GM19468 (cell line): Measurements from ENCODE around the gene HNRNPM.

Source experiments
- ATAC-seq: cut with Tn5 transposase; IDR thresholded peaks from one replicate; pipeline ENCODE4 v1.9.1; 2021; ENCODE audit warnings: mild to moderate bottlenecking, moderate library complexity, moderate number of reproducible peaks; ENCODE audit not compliant: unreplicated experiment; ENCODE audit errors: extremely low read depth

The HNRNPM gene

GRCh38 chr19:8459095-8459494 is 14.3 kb downstream of the HNRNPM start:
- no peak for ATAC-seq

GRCh38 chr19:8459520-8460270 is 14.9 kb downstream of the HNRNPM start:
- no peak for ATAC-seq

- ATAC-seq, result no peak
Measured at GRCh38 chr19:8460516-8461298, 15.9 kb downstream of the HNRNPM start.

- no peak for ATAC-seq
Measured at GRCh38 chr19:8461376-8461775, 16.6 kb downstream of the HNRNPM start.

- no peak for ATAC-seq
Measured at GRCh38 chr19:8461891-8462290, 17.1 kb downstream of the HNRNPM start.

GRCh38 chr19:8462571-8462970 is 17.8 kb downstream of the HNRNPM start:
- ATAC-seq, result no peak

GRCh38 chr19:8463365-8463764 is 18.6 kb downstream of the HNRNPM start:
- no peak for ATAC-seq

- ATAC-seq, result no peak
Measured at GRCh38 chr19:8466018-8466417, 21.2 kb downstream of the HNRNPM start.

- no peak for ATAC-seq
Measured at GRCh38 chr19:8468124-8468523, 23.3 kb downstream of the HNRNPM start.

- ATAC-seq, result no peak
Measured at GRCh38 chr19:8468761-8469373, 24.1 kb downstream of the HNRNPM start.

- no peak for ATAC-seq
Measured at GRCh38 chr19:8469613-8470368, 25.0 kb downstream of the HNRNPM start.

- peak; percentile 34 for ATAC-seq
Measured at GRCh38 chr19:8473648-8474476, 29.1 kb downstream of the HNRNPM start.

GRCh38 chr19:8475005-8475404 is 30.2 kb downstream of the HNRNPM start:
- ATAC-seq, result no peak

GRCh38 chr19:8476524-8476923 is 31.7 kb downstream of the HNRNPM start:
- no peak for ATAC-seq

GRCh38 chr19:8477889-8478288 is 33.1 kb downstream of the HNRNPM start:
- no peak for ATAC-seq

- no peak for ATAC-seq
Measured at GRCh38 chr19:8478598-8478997, 33.8 kb downstream of the HNRNPM start.

GRCh38 chr19:8481201-8481600 is 36.4 kb downstream of the HNRNPM start:
- ATAC-seq, result no peak

GRCh38 chr19:8481616-8482015 is 36.8 kb downstream of the HNRNPM start:
- no peak for ATAC-seq

GRCh38 chr19:8482696-8483095 is 37.9 kb downstream of the HNRNPM start:
- no peak for ATAC-seq

GRCh38 chr19:8483165-8483564 is 38.4 kb downstream of the HNRNPM start:
- no peak for ATAC-seq
